Kidney (tissue), 14 donors: ENCODE measurements around the gene TCHP. TPM values are rescaled to one million over a fixed set of nuclear protein-coding genes. Genes with fewer than 3 reads are reported as not detected.

Experiments used
- DNase-seq, 5 donors: peaks; one replicate each; pipeline ENCODE4 v3.0.0-alpha.2; 2013 to 2020
- FAIRE-seq: peaks from 2 replicates; lab custom pipeline; 2012; peaks lifted over from hg19 to GRCh38; lab: Jason Lieb, UNC
- H3K27ac ChIP-seq, 2 donors: one replicate each; pipeline ENCODE4 v1.7.0; 2013; ENCODE audit warnings: low read depth in 2 of 2, low read length in 2 of 2, inconsistent platforms in 1 of 2
- H3K27me3 ChIP-seq: one replicate; pipeline ENCODE4 v1.7.1; 2013; ENCODE audit warnings: low read length, inconsistent platforms; ENCODE audit not compliant: control insufficient read depth, insufficient read depth
- H3K36me3 ChIP-seq, 3 donors: one replicate each; pipeline versions ENCODE4 v1.7.0 to v1.7.1; 2013; ENCODE audit warnings: low read length in 3 of 3, control low read depth in 1 of 3, inconsistent platforms in 1 of 3; ENCODE audit not compliant: insufficient read depth in 3 of 3, control insufficient read depth in 2 of 3
- H3K4me1 ChIP-seq, 3 donors: one replicate each; pipeline versions ENCODE4 v1.7.0 to v1.7.1; 2013; ENCODE audit warnings: low read length in 3 of 3, inconsistent platforms in 1 of 3, low read depth in 1 of 3; ENCODE audit not compliant: control insufficient read depth in 2 of 3, insufficient read depth in 2 of 3
- H3K4me3 ChIP-seq, 3 donors: one replicate each; pipeline versions ENCODE4 v1.7.0 to v1.8.1; 2013; ENCODE audit warnings: low read length in 3 of 3, control low read depth in 1 of 3, inconsistent platforms in 1 of 3
- H3K9ac ChIP-seq, 3 donors: one replicate each; pipeline versions ENCODE4 v1.7.0 to v1.7.1; 2013; ENCODE audit warnings: low read length in 3 of 3, control low read depth in 1 of 3, inconsistent platforms in 1 of 3
- H3K9me3 ChIP-seq, 3 donors: one replicate each; pipeline versions ENCODE4 v1.7.0 to v1.7.1; 2013; ENCODE audit warnings: low read length in 3 of 3, control low read depth in 1 of 3, inconsistent platforms in 1 of 3; ENCODE audit not compliant: control insufficient read depth in 2 of 3, insufficient read depth in 1 of 3
- CTCF ChIP-seq: IDR thresholded peaks from 3 replicates; pipeline ENCODE4 v1.5.1; 2012; ENCODE audit warnings: mild to moderate bottlenecking, moderate library complexity, borderline replicate concordance; ENCODE audit not compliant: insufficient read depth; ENCODE audit errors: extremely low read depth
- intact Hi-C: fragments of 100-400 bp; cut with DNase I; formaldehyde crosslinking; loops from one replicate; pipeline ENCODE4 v1.11.1; 2022
- polyA plus RNA-seq: library from polyadenylated mRNA; stranded (reverse); fragments of 350-450 nt; fragmentation: Illumina TruSeq; extraction: RNeasy Lipid Tissue Mini Kit (QIAGEN cat#74804); gene quantifications from one replicate; pipeline ENCODE4 v1.2.3, GENCODE V29; 2014; ENCODE audit warnings: low read depth, low replicate concordance; ENCODE audit not compliant: insufficient read depth
- total RNA-seq: library from RNA; stranded (reverse); fragmentation: NEBNext Ultra II Directional; extraction: Animal tissue kit (Norgen Biotek cat#: 25700); gene quantifications from one replicate; pipeline ENCODE4 v1.2.1, GENCODE V29; 2021
- donor health status: control.
- donor health status: control.
- donor health status: control.
- donor health status: control.
- donor health status: control.
- donor health status: DM: yes; HTN: yes; CAD: no.
- donor health status: Normal renal cell carcinoma (clear cell type).

Gene TCHP
- total and polyA plus RNA-seq, 2 donors from 2014 or later: 6.0 to 16.2 TPM

DNA sequence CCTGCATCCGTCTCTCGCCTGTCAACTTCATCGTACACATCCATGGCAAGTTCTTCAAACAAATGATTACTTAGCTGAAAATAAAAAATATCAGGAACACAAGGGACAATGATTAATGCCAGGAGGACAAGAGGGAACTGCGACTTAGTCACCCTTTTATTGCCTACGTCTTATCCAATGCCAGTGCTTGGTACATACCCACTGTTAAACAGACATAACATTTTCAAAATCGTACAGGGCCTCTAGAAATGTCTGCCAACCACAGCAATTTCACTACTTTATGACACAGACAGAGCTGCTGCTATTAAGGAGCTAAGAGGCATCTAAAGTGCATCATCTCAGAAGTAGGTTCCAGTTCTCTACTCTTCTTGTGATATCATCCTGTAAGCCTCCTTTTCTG lies 61.5 kb downstream of the TCHP start:
- no peak for TF ChIP-seq CTCF
- Histone ChIP-seq H3K27me3 (no peaks in the 10 kb centered on the region), H3K4me1 (no peaks in the 10 kb centered on the region), H3K27ac (no peak overlapping the region), H3K9me3 (no peaks in the 10 kb centered on the region), H3K36me3 (peaks cover 0 to 24% (median 18%) of the 10 kb centered on the region in 3 donors), H3K4me3 (no peak overlapping the region), H3K9ac (no peak overlapping the region)
- intact Hi-C loops: no loop called here
- DNase-seq (no peak), FAIRE-seq (no peak)

GRCh38 chr12:109962398-109962797 lies 62.3 kb downstream of the TCHP start:
- Histone ChIP-seq H3K27ac (no peak overlapping the region), H3K4me1 (no peaks in the 10 kb centered on the region), H3K4me3 (no peak overlapping the region), H3K36me3 (peaks cover 0 to 24% (median 18%) of the 10 kb centered on the region in 3 donors), H3K9ac (no peak overlapping the region), H3K27me3 (no peaks in the 10 kb centered on the region), H3K9me3 (no peaks in the 10 kb centered on the region)
- no peak for DNase-seq
- no peak for TF ChIP-seq CTCF
- FAIRE-seq: no peak
- intact Hi-C loops: no loop called here

GRCh38 chr12:109963330-109963729 lies 63.3 kb downstream of the TCHP start:
- Histone ChIP-seq H3K27me3 (no peaks in the 10 kb centered on the region), H3K9me3 (no peaks in the 10 kb centered on the region), H3K4me1 (peaks cover 0 to 5% (median 0%) of the 10 kb centered on the region in 3 donors), H3K4me3 (no peak overlapping the region), H3K9ac (no peak overlapping the region), H3K27ac (no peak overlapping the region), H3K36me3 (peaks cover 0 to 24% (median 18%) of the 10 kb centered on the region in 3 donors)
- DNase-seq (no peak), FAIRE-seq (no peak)
- TF ChIP-seq CTCF: no peak
- intact Hi-C loops: no loop called here
